ENCODE measurements around the gene AP2A2. TPM values are rescaled to one million over a fixed set of nuclear protein-coding genes. Genes with fewer than 3 reads are reported as not detected.

The AP2A2 gene
- total and polyA plus RNA-seq, 2 donors (not counting 1 experiment from before 2014, with no cell fraction given) = 53.1 to 57.0 TPM

DNA sequence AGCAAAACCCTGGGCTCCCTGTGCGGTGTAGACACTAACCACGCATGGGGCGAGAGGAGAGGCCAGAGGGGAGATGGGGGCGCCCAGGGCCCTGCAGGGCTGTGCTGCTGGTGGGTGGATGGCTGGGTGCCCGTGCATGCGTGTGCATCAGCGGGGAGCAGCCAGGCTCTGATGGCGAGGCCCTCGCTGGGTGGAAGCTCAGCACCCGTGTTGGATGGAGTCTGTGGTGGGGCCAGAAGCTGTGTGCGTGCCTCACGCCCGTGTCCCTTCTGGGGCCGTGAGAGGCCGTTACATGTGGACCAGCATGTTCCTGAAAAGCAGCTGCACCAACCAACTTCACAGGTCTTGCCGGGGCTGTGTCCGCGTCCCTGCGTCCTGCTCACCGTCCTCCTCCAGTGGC lies 77.5 kb downstream of the AP2A2 start:
- intact Hi-C loops (cut with micrococcal nuclease) = no loop called here
- Histone ChIP-seq H3K36me3 (replicated peaks in 1 of 2; ENCODE audit: control extremely low read depth in 1 of 2, control insufficient read depth in 1 of 2, extremely low read depth in 1 of 2, insufficient read depth in 2 of 2, low read length in 1 of 2) (peaks cover 0 to 62% of the 10 kb centered on the region in 2 experiments), H4K20me1 (ENCODE audit: control insufficient read depth, insufficient read depth, low read length, poor library complexity, severe bottlenecking) (peaks cover 21% of the 10 kb centered on the region), H2AFZ (ENCODE audit: insufficient read depth, low read depth, low read length, poor library complexity, severe bottlenecking) (no peak overlapping the region), H3K4me2 (replicated peaks; ENCODE audit: low read depth, low read length, poor library complexity, severe bottlenecking) (no peak overlapping the region), H3K27ac (ENCODE audit: low read length in 2 of 2) (no peak overlapping the region), H3K79me2 (ENCODE audit: control insufficient read depth, insufficient read depth, low read length) (peaks cover 8% of the 10 kb centered on the region), H3K4me3 (ENCODE audit: control extremely low read depth in 1 of 5, extremely low read depth in 1 of 5, insufficient read depth in 1 of 5, low read depth in 2 of 5, low read length in 4 of 5) (no peak overlapping the region), H3K9ac (ENCODE audit: low read length) (no peak overlapping the region), H3K4me1 (ENCODE audit: control insufficient read depth in 2 of 2, insufficient read depth in 2 of 2, low read length in 2 of 2) (no peaks in the 10 kb centered on the region), H3K9me3 (ENCODE audit: control extremely low read depth in 1 of 3, control insufficient read depth in 2 of 3, insufficient read depth in 1 of 3, low read length in 2 of 3) (no peaks in the 10 kb centered on the region), H3K27me3 (replicated peaks in 1 of 4; ENCODE audit: control extremely low read depth in 1 of 4, control insufficient read depth in 3 of 4, insufficient read depth in 4 of 4, low read length in 3 of 4) (no peaks in the 10 kb centered on the region)
- H3K27ac Mint-ChIP-seq = no peak overlapping the region
- H3K9me3 Mint-ChIP-seq (ENCODE audit: insufficient read depth) = no peaks in the 10 kb centered on the region
- ChIA-PET POLR2A (no interaction called here), CTCF (no interaction called here)
- WGBS (ENCODE audit: insufficient coverage) = 91% methylated on average over 20 of the region's 20 CpGs
- H3K4me1 Mint-ChIP-seq = no peaks in the 10 kb centered on the region
- no peaks in the 10 kb centered on the region for H3K27me3 Mint-ChIP-seq
- no peak for TF ChIP-seq EZH2 (IDR thresholded peaks at IDR 0.05; ENCODE audit: borderline replicate concordance, insufficient read depth, low read depth, low read length, poor library complexity, severe bottlenecking)
- TF ChIP-seq, protein P1, sequence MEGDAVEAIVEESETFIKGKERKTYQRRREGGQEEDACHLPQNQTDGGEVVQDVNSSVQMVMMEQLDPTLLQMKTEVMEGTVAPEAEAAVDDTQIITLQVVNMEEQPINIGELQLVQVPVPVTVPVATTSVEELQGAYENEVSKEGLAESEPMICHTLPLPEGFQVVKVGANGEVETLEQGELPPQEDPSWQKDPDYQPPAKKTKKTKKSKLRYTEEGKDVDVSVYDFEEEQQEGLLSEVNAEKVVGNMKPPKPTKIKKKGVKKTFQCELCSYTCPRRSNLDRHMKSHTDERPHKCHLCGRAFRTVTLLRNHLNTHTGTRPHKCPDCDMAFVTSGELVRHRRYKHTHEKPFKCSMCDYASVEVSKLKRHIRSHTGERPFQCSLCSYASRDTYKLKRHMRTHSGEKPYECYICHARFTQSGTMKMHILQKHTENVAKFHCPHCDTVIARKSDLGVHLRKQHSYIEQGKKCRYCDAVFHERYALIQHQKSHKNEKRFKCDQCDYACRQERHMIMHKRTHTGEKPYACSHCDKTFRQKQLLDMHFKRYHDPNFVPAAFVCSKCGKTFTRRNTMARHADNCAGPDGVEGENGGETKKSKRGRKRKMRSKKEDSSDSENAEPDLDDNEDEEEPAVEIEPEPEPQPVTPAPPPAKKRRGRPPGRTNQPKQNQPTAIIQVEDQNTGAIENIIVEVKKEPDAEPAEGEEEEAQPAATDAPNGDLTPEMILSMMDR (IDR thresholded peaks at IDR 0.05) = no peak
- DNase-seq (no peak), ATAC-seq (ENCODE audit: low read depth) (no peak)
- H3K4me3 Mint-ChIP-seq = no peak overlapping the region

DNA sequence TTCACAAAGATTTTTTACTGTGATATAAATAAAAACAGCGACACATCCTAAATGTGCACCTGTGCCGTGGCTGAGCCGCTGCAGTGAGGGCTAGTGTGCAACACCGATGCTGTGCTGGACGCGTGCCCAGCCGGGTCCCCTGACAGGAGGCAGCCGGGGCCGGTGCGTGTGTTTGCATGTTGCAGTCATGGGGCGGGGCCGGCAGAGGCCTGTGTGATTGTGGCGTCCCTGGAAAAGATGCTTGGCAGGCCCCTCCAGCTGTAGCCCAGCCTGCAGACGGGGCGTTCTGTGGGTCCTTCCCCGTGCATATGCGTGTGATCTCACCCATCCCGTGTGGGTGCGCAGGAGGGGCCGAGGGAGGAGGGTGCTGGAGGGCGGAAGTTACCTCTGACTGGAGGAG lies 80.3 kb downstream of the AP2A2 start:
- Histone ChIP-seq H3K4me1 (ENCODE audit: control insufficient read depth in 2 of 2, insufficient read depth in 2 of 2, low read length in 2 of 2) (no peaks in the 10 kb centered on the region), H3K9ac (ENCODE audit: low read length) (no peak overlapping the region), H3K27ac (ENCODE audit: low read length in 2 of 2) (no peak overlapping the region), H3K9me3 (ENCODE audit: control extremely low read depth in 1 of 3, control insufficient read depth in 2 of 3, insufficient read depth in 1 of 3, low read length in 2 of 3) (no peaks in the 10 kb centered on the region), H3K36me3 (replicated peaks in 1 of 2; ENCODE audit: control extremely low read depth in 1 of 2, control insufficient read depth in 1 of 2, extremely low read depth in 1 of 2, insufficient read depth in 2 of 2, low read length in 1 of 2) (peaks cover 0 to 70% of the 10 kb centered on the region in 2 experiments), H4K20me1 (ENCODE audit: control insufficient read depth, insufficient read depth, low read length, poor library complexity, severe bottlenecking) (peaks cover 21% of the 10 kb centered on the region), H3K4me2 (replicated peaks; ENCODE audit: low read depth, low read length, poor library complexity, severe bottlenecking) (no peak overlapping the region), H2AFZ (ENCODE audit: insufficient read depth, low read depth, low read length, poor library complexity, severe bottlenecking) (no peak overlapping the region), H3K4me3 (ENCODE audit: control extremely low read depth in 1 of 5, extremely low read depth in 1 of 5, insufficient read depth in 1 of 5, low read depth in 2 of 5, low read length in 4 of 5) (no peak overlapping the region), H3K27me3 (replicated peaks in 1 of 4; ENCODE audit: control extremely low read depth in 1 of 4, control insufficient read depth in 3 of 4, insufficient read depth in 4 of 4, low read length in 3 of 4) (no peaks in the 10 kb centered on the region), H3K79me2 (ENCODE audit: control insufficient read depth, insufficient read depth, low read length) (peaks cover 8% of the 10 kb centered on the region)
- 97% methylated on average over 19 of the region's 21 CpGs for WGBS (ENCODE audit: insufficient coverage)
- POLR2A ChIA-PET = no interaction called here
- TF ChIP-seq, protein P1 (IDR thresholded peaks at IDR 0.05) = no peak
- TF ChIP-seq EZH2 (IDR thresholded peaks at IDR 0.05; ENCODE audit: borderline replicate concordance, insufficient read depth, low read depth, low read length, poor library complexity, severe bottlenecking) = no peak
- intact Hi-C loops (cut with micrococcal nuclease) = no loop called here
- H3K27ac Mint-ChIP-seq = no peak overlapping the region
- CTCF ChIA-PET = no interaction called here
- H3K4me1 Mint-ChIP-seq = no peaks in the 10 kb centered on the region
- DNase-seq (no peak), ATAC-seq (ENCODE audit: low read depth) (no peak)
- no peaks in the 10 kb centered on the region for H3K9me3 Mint-ChIP-seq (ENCODE audit: insufficient read depth)
- H3K4me3 Mint-ChIP-seq = no peak overlapping the region
- no peaks in the 10 kb centered on the region for H3K27me3 Mint-ChIP-seq

All from B cell (primary cell).